CD4-positive, alpha-beta T cell (primary cell): Measurements from ENCODE around the gene TMEM163. TPM values are rescaled to one million over a fixed set of nuclear protein-coding genes. Genes with fewer than 3 reads are reported as not detected.

ENCODE experiments used
- ATAC-seq: fragments of 200-7000 bp; cut with Tn5 transposase; one replicate; pipeline ENCODE4 v1.10.0; 2022; ENCODE audit warnings: mild to moderate bottlenecking; ENCODE audit not compliant: poor library complexity
- CTCF ChIA-PET: fragments of 350-600 bp; sonication (Branson Sonifier 250); formaldehyde crosslinking; loops from one replicate; lab custom pipeline; 2021; ENCODE audit warnings: antibody characterized with exemption, inconsistent platforms; lab: Charles Lee
- POLR2A ChIA-PET: fragments of 350-600 bp; sonication (Branson Sonifier 250); formaldehyde crosslinking; loops from one replicate; lab custom pipeline; 2021; ENCODE audit warnings: antibody characterized with exemption, inconsistent platforms; lab: Charles Lee
- DNase-seq, 14 experiments: peaks; one replicate each; pipeline ENCODE4 v3.0.0-alpha.2; 2013 to 2020; ENCODE audit warnings: mixed read lengths in 2 of 14
- H3K27ac ChIP-seq, 2 donors: one replicate each; pipeline versions ENCODE4 v1.5.1 to v1.7.0; 2013; ENCODE audit warnings: low read length in 2 of 2, low read depth in 1 of 2, mild to moderate bottlenecking in 1 of 2
- H3K27me3 ChIP-seq, 2 experiments: 1 replicate in 1 of 2; 2 replicates in 1 of 2; pipeline versions ENCODE4 v1.6.1 to v1.7.0; 2013; ENCODE audit warnings: low read length in 2 of 2, control low read depth in 1 of 2, mild to moderate bottlenecking in 1 of 2, moderate library complexity in 1 of 2; ENCODE audit not compliant: insufficient read depth in 2 of 2, control insufficient read depth in 1 of 2
- H3K36me3 ChIP-seq: one replicate; pipeline ENCODE4 v1.6.1; 2013; ENCODE audit warnings: low read length, control low read depth; ENCODE audit not compliant: insufficient read depth
- H3K4me1 ChIP-seq: one replicate; pipeline ENCODE4 v1.6.1; 2013; ENCODE audit warnings: low read length, control low read depth; ENCODE audit not compliant: insufficient read depth
- H3K4me3 ChIP-seq: one replicate; pipeline ENCODE4 v1.5.1; 2013; ENCODE audit warnings: mild to moderate bottlenecking, low read length, moderate library complexity
- H3K9me3 ChIP-seq, 2 experiments: 1 replicate in 1 of 2; 2 replicates in 1 of 2; pipeline versions ENCODE4 v1.6.1 to v1.7.0; 2013; ENCODE audit warnings: low read length in 2 of 2, mild to moderate bottlenecking in 2 of 2, control low read depth in 1 of 2, moderate library complexity in 1 of 2; ENCODE audit not compliant: control insufficient read depth in 1 of 2, insufficient read depth in 1 of 2
- H3K27ac Mint-ChIP-seq: one replicate; pipeline ENCODE4 v1.8.0; 2020; ENCODE audit warnings: mixed read lengths
- H3K27me3 Mint-ChIP-seq: one replicate; pipeline ENCODE4 v1.8.0; 2021; ENCODE audit warnings: mixed read lengths
- H3K36me3 Mint-ChIP-seq: one replicate; pipeline ENCODE4 v1.8.0; 2021; ENCODE audit warnings: low read depth, mixed read lengths
- H3K4me1 Mint-ChIP-seq: one replicate; pipeline ENCODE4 v1.8.0; 2021; ENCODE audit warnings: low read depth, mixed read lengths
- H3K4me3 Mint-ChIP-seq: one replicate; pipeline ENCODE4 v1.8.0; 2020; ENCODE audit warnings: mild to moderate bottlenecking, mixed read lengths
- H3K9me3 Mint-ChIP-seq: one replicate; pipeline ENCODE4 v1.8.0; 2020; ENCODE audit warnings: mixed read lengths
- intact Hi-C, 2 experiments: fragments of 100-400 bp; cut with DNase I in 1 of 2; cut with micrococcal nuclease in 1 of 2; formaldehyde crosslinking; loops; one replicate each; pipeline versions ENCODE4 v1.15.1 to v1.9.0; 2023 to 2025; cut with DNase I, micrococcal nuclease
- total RNA-seq, 174 experiments: library from RNA in 2 of 174; stranded (reverse) in 2 of 174; gene quantifications; one replicate each; pipeline ENCODE4 v1.2.3 and lab custom pipeline; 2021 to 2026
- TF ChIP-seq, protein P1 (sequence below): fragments of 200-600 bp; IDR thresholded peaks from one replicate; pipeline ENCODE4 v1.8.0; 2022; ENCODE audit warnings: antibody characterized with exemption, mild to moderate bottlenecking

TMEM163 gene
- total RNA-seq, 2 experiments from 2014 or later: 0.14 to 0.47 TPM

DNA sequence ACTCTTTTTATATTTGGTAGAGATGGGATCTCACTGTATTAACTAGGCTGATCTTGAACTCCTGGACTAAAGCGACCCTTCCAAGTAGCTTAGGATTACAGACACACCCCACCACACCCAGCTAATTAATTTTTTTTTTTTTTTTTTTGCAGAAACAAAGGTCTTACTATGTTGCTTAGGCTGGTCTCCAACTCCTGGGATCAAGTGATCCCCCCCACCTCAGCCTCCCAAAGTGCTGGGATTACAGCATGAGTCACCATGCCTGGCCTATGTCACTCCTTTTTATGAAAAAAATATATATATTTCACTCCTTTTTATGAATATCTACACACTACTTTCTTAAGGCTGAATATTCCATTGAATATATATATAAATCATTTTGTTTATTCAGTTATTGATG lies 302.2 kb downstream of the TMEM163 start:
- Histone ChIP-seq H3K4me1 (peaks cover 6% of the 10 kb centered on the region), H3K27me3 (no peaks in the 10 kb centered on the region), H3K27ac (no peak overlapping the region), H3K36me3 (peaks cover 36% of the 10 kb centered on the region), H3K9me3 (no peaks in the 10 kb centered on the region), H3K4me3 (no peak overlapping the region)
- Mint-ChIP-seq H3K4me1 (peaks cover 8% of the 10 kb centered on the region), H3K27me3 (no peaks in the 10 kb centered on the region), H3K27ac (no peak overlapping the region), H3K36me3 (peaks cover 56% of the 10 kb centered on the region), H3K9me3 (no peaks in the 10 kb centered on the region), H3K4me3 (no peak overlapping the region)
- DNase-seq: no peak
- TF ChIP-seq, protein P1, sequence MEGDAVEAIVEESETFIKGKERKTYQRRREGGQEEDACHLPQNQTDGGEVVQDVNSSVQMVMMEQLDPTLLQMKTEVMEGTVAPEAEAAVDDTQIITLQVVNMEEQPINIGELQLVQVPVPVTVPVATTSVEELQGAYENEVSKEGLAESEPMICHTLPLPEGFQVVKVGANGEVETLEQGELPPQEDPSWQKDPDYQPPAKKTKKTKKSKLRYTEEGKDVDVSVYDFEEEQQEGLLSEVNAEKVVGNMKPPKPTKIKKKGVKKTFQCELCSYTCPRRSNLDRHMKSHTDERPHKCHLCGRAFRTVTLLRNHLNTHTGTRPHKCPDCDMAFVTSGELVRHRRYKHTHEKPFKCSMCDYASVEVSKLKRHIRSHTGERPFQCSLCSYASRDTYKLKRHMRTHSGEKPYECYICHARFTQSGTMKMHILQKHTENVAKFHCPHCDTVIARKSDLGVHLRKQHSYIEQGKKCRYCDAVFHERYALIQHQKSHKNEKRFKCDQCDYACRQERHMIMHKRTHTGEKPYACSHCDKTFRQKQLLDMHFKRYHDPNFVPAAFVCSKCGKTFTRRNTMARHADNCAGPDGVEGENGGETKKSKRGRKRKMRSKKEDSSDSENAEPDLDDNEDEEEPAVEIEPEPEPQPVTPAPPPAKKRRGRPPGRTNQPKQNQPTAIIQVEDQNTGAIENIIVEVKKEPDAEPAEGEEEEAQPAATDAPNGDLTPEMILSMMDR: no peak
- CTCF ChIA-PET: interaction anchor here (1.3 kb wide), 1 partner anchor 12 kb away, joined by 3 read pairs; no protein-coding TSS in a partner anchor
- POLR2A ChIA-PET: no interaction called here
- ATAC-seq: no peak
- intact Hi-C loops: no loop called here

- POLR2A ChIA-PET: no interaction called here
- no peak overlapping the region for H3K27ac Mint-ChIP-seq
- no peaks in the 10 kb centered on the region for H3K27me3 ChIP-seq
- CTCF ChIA-PET: interaction anchor here (1.3 kb wide), 1 partner anchor 12 kb away, joined by 3 read pairs; no protein-coding TSS in a partner anchor
- ATAC-seq: no peak
- no peak overlapping the region for H3K27ac ChIP-seq
- peaks cover 14% of the 10 kb centered on the region for H3K4me1 Mint-ChIP-seq
- H3K4me3 Mint-ChIP-seq: no peak overlapping the region
- peaks cover 12% of the 10 kb centered on the region for H3K4me1 ChIP-seq
- H3K9me3 ChIP-seq: no peaks in the 10 kb centered on the region
- peaks cover 35% of the 10 kb centered on the region for H3K36me3 ChIP-seq
- TF ChIP-seq, protein P1: no peak
- intact Hi-C loops: no loop called here
- H3K9me3 Mint-ChIP-seq: no peaks in the 10 kb centered on the region
- no peak for DNase-seq
- no peaks in the 10 kb centered on the region for H3K27me3 Mint-ChIP-seq
- H3K4me3 ChIP-seq: no peak overlapping the region
- H3K36me3 Mint-ChIP-seq: peaks cover 56% of the 10 kb centered on the region
Observed at GRCh38 chr2:134416018-134416417, 302.8 kb downstream of the TMEM163 start.

DNA sequence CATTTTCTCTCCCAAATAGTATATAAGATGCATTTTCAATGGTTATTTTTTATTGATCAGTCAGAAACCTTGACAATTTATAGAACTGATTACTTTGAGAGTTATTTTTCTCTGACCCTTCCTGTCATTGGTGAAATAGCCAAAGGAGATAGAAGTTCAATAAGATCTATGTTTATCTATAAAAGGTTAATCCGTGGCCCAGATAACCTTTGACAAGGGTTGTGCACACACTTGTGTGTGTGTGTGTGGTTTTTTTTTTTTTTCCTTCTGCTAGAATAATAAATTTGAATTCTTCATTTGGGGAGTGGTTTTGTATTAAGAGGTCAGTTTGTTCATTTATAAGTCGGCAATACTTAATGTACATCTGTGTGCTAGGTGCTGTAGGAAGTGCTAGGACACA lies 304.9 kb downstream of the TMEM163 start:
- Mint-ChIP-seq H3K36me3 (peaks cover 52% of the 10 kb centered on the region), H3K4me1 (peaks cover 35% of the 10 kb centered on the region)
- POLR2A ChIA-PET: no interaction called here

More for the DNA sequence above, 304.9 kb downstream of the TMEM163 start:
- H3K4me3 ChIP-seq: no peak overlapping the region
- CTCF ChIA-PET: no interaction called here
- TF ChIP-seq, protein P1: no peak
- no peak overlapping the region for H3K27ac ChIP-seq
- no peaks in the 10 kb centered on the region for H3K9me3 Mint-ChIP-seq
- H3K27me3 ChIP-seq: no peaks in the 10 kb centered on the region
- H3K9me3 ChIP-seq: no peaks in the 10 kb centered on the region
- no peak overlapping the region for H3K27ac Mint-ChIP-seq
- H3K4me1 ChIP-seq: peaks cover 23% of the 10 kb centered on the region
- DNase-seq (no peak), ATAC-seq (no peak)
- H3K36me3 ChIP-seq: peaks cover 35% of the 10 kb centered on the region
- no peaks in the 10 kb centered on the region for H3K27me3 Mint-ChIP-seq
- intact Hi-C loops: loop anchor here (2.0 to 5.0 kb wide), 4 partner anchors 165 to 527 kb away; no protein-coding TSS in a partner anchor
- H3K4me3 Mint-ChIP-seq: no peak overlapping the region
